T47D (cell line): ENCODE results near the gene SHROOM3.
A peak's percentile ranks its signal among the peaks of the same experiment; 100 is the strongest.

Experiments
- DNase-seq, 2 experiments: peaks; one replicate each; pipeline versions ENCODE4 v3.0.0 to v3.0.0-alpha.2; 2011 to 2012; ENCODE audit warnings: low read depth in 1 of 2, low spot score in 1 of 2
- JUND ChIP-seq: IDR thresholded peaks from 2 replicates; pipeline ENCODE4 v1.6.1; 2012; ENCODE audit warnings: low read depth
- in situ Hi-C: cut with HindIII; loops from 2 replicates; pipeline ENCODE4 v1.10.0; 2016; ENCODE audit warnings: low sequenced_read_pairs, low pct_unique_long_range_greater_than_20kb

The SHROOM3 gene

GRCh38 chr4:76544725-76545124 lies 109.7 kb downstream of the SHROOM3 start:
- TF ChIP-seq JUND: no peak
- no peak for DNase-seq
- in situ Hi-C loops: no loop called here

GRCh38 chr4:76545226-76545884 lies 110.3 kb downstream of the SHROOM3 start:
- in situ Hi-C loops: no loop called here
- no peak for TF ChIP-seq JUND
- DNase-seq: peak in 1 of 2 experiments; percentile 67

DNA sequence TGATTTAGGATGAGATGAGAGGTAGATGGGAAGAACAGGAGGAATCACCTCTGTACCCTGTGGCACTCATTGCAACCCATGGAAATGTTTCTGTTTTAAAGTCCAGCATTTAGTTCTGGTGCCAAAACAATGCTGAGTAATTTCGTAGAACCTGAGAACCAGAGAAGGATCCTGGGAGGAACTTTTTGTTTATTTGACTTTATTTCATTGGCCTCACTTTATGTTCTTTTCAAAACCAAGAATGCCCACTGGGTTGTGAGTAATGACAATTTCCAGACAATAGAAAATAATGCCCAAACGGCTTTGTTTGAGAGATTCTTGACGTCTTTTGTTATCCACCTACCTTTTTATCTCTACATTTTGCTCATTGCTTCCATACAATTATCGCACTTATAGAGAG lies 111.3 kb downstream of the SHROOM3 start:
- no peak for TF ChIP-seq JUND
- in situ Hi-C loops: no loop called here
- no peak for DNase-seq

DNA sequence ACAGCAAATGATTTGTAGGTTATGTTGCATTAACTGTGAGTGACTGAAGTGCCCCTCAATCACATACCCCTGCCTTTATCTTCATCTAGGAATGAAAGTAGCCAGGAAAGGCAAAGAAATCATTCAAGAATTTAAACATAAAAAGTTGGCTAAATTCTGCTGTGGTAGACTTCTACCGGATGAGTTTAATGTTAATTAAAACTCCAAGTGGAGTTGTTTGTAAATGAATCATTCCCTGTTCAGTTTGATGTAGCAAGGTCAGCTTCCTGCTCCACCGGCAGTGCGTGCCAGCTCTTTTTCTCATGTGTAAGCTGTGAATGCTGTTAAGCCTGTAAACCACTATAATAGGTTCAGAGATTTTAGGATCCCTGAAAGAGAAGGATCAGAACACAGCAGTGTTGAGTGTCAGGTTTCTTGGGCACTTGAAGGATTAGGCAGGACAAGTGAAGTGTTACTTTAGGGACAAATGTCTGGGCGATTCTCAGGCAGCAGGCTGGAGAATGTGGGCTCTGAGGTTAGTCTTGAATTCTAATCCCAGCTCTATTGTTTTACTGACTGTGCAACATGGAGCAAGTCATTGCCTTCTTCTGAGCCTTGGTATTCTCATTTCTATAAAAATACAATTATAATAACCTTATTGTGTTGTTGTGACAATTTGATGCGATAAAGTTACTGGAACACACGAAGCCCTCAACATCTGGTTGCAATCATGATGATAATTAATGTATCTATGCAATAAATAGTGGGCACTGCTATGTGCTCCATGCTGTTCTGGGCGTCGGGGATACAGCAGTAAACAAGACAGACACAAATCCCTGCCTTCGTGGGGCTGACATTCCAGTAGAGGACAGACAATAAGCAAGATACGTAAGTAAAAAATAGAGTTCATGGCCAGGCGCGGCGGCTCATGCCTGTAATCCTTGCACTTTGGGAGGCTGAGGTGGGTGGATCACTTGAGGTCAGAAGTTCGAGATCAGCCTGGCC lies 112.0 kb downstream of the SHROOM3 start:
- no peak for TF ChIP-seq JUND
- in situ Hi-C loops: no loop called here
- DNase-seq: peak in 1 of 2 experiments; percentile 35

GRCh38 chr4:76548704-76549103 lies 113.7 kb downstream of the SHROOM3 start:
- no peak for DNase-seq
- in situ Hi-C loops: no loop called here
- TF ChIP-seq JUND: no peak

DNA sequence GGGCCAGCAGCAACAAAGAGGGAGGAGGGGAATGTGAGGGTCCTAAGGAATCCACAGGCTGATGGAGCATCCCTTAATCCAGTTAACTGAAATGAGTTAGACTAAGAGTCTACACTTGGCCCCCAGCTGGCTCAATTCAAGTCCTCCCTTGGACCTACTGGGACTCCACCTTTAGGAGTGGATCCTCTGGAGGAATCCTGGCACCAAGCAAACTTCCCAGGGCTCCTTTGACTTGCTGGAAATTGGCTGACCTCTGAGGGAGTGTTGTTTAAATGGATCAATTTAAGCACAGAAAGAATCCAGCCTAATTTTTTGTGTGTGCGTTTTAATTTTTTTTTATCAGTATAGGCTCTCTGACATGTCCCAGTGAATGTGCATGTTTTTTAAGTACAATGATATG lies 114.7 kb downstream of the SHROOM3 start:
- no peak for TF ChIP-seq JUND
- in situ Hi-C loops: no loop called here
- DNase-seq: no peak

- DNase-seq: peak in 1 of 2 experiments; percentile 37
- in situ Hi-C loops: no loop called here
- no peak for TF ChIP-seq JUND
Observed at GRCh38 chr4:76550966-76551780, 116.1 kb downstream of the SHROOM3 start.

GRCh38 chr4:76554630-76555029 lies 119.6 kb downstream of the SHROOM3 start:
- no peak for TF ChIP-seq JUND
- DNase-seq: no peak
- in situ Hi-C loops: no loop called here

GRCh38 chr4:76556452-76556851 lies 121.4 kb downstream of the SHROOM3 start:
- DNase-seq: no peak
- in situ Hi-C loops: no loop called here
- TF ChIP-seq JUND: no peak

GRCh38 chr4:76558396-76559235 lies 123.6 kb downstream of the SHROOM3 start:
- DNase-seq: no peak
- in situ Hi-C loops: no loop called here
- no peak for TF ChIP-seq JUND

DNA sequence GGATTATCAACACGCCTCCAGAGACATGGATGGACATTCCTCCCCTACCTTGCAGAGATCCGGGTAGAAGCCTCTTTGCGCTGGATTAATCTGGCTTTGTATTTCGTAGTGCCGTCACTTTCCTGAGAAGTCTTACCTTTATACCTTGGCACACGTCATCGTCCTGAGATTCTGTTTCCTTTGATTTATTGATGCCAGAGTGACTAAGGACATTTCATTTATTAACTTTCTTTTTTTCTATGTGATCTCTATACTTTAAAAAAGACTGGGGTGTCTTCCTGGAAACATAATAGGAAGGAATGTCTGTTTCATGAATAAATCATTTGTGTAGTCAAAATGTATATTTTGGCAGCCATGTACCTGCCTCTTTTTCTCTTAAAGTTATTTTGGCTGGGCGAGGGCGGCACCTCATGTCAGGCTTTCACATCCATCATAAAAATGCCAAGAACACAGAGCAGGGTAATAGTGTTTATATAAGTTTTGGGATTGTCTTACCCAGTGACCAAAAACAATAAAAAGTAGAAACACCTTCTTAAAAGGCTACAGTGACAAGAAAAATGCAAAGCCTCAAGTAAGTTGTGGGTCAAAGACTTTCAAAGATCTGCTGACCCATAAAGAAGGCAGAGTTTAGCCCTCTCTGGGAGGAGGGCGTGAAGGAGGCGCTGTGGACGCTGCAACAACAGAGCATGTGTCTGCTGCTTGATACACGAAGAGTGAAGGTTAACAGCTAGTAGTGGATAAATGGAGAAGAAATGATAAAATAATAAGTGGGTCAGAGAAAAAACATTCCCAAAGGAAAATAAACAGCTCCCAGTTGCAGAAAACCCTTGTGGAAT lies 124.4 kb downstream of the SHROOM3 start:
- DNase-seq: no peak
- no peak for TF ChIP-seq JUND
- in situ Hi-C loops: no loop called here
